IMR-90 (cell line): ENCODE results near the gene AGMO. TPM values are rescaled to one million over a fixed set of nuclear protein-coding genes. Genes with fewer than 3 reads are reported as not detected.

Experiments
- ATAC-seq: fragments of 200-7000 bp; cut with Tn5 transposase; 2 replicates; pipeline ENCODE4 v1.9.1; 2020; ENCODE audit warnings: low read depth, mild to moderate bottlenecking, moderate library complexity
- BruUV-seq: library from RNA; stranded (reverse); fragments of 400-500 nt; replicated peaks from 2 replicates; lab custom pipeline; 2021; lab: Mats Ljungman, UMichigan
- CTCF ChIA-PET: fragments of 300-600 bp; formaldehyde crosslinking; extraction: SDS; loops from one replicate; lab custom pipeline; 2021; ENCODE audit warnings: antibody characterized with exemption; lab: Yijun Ruan, JAX
- POLR2A ChIA-PET: fragments of 300-600 bp; sonication (Branson Sonifier 250); formaldehyde crosslinking; loops from one replicate; lab custom pipeline; 2022; ENCODE audit warnings: antibody characterized with exemption; ENCODE audit not compliant: unreplicated experiment; lab: Charles Lee
- DNase-seq: peaks from one replicate; pipeline ENCODE4 v3.0.0; 2013
- H2AFZ ChIP-seq: replicated peaks from 2 replicates; pipeline ENCODE3; 2013; ENCODE audit warnings: low read length, mild to moderate bottlenecking; ENCODE audit not compliant: poor library complexity
- H2AK5ac ChIP-seq: 2 replicates; pipeline ENCODE4 v1.6.1; 2013; ENCODE audit warnings: low read depth, low read length, inconsistent platforms
- H2AK9ac ChIP-seq: replicated peaks from 2 replicates; pipeline ENCODE3; 2013; ENCODE audit warnings: mild to moderate bottlenecking, low read depth, low read length, moderate library complexity; ENCODE audit not compliant: poor library complexity
- H2BK120ac ChIP-seq: 2 replicates; pipeline ENCODE4 v1.6.1; 2013; ENCODE audit warnings: low read depth, low read length, inconsistent platforms
- H2BK15ac ChIP-seq: 3 replicates; pipeline ENCODE4 v1.6.1; 2013; ENCODE audit warnings: low read depth, low read length, inconsistent platforms
- H2BK20ac ChIP-seq: 2 replicates; pipeline ENCODE4 v1.6.1; 2013; ENCODE audit warnings: low read depth, mild to moderate bottlenecking, inconsistent platforms, low read length, moderate library complexity
- H2BK5ac ChIP-seq: 2 replicates; pipeline ENCODE4 v1.6.1; 2013; ENCODE audit warnings: mild to moderate bottlenecking, low read depth, low read length, inconsistent platforms; ENCODE audit not compliant: poor library complexity, severe bottlenecking
- H3K14ac ChIP-seq: replicated peaks from 2 replicates; pipeline ENCODE4 v1.6.1; 2013; ENCODE audit warnings: low read depth, low read length, inconsistent platforms
- H3K18ac ChIP-seq: 2 replicates; pipeline ENCODE4 v1.6.1; 2013; ENCODE audit warnings: low read depth, low read length, control low read depth
- H3K23ac ChIP-seq: 2 replicates; pipeline ENCODE4 v1.6.1; 2013; ENCODE audit warnings: low read depth, low read length, inconsistent platforms
- H3K27ac ChIP-seq: 2 replicates; pipeline ENCODE4 v1.5.1; 2013; ENCODE audit warnings: mild to moderate bottlenecking, control low read depth, low read length; ENCODE audit not compliant: insufficient read depth
- H3K27me3 ChIP-seq: 2 replicates; pipeline ENCODE4 v1.6.1; 2013; ENCODE audit warnings: low read length; ENCODE audit not compliant: control insufficient read depth, insufficient read depth
- H3K36me3 ChIP-seq: 2 replicates; pipeline ENCODE4 v1.6.1; 2013; ENCODE audit warnings: low read length, mixed read lengths; ENCODE audit not compliant: control insufficient read depth, insufficient read depth
- H3K4ac ChIP-seq: 2 replicates; pipeline ENCODE4 v1.6.1; 2013; ENCODE audit warnings: low read depth, low read length, inconsistent platforms
- H3K4me1 ChIP-seq: 2 replicates; pipeline ENCODE4 v1.6.1; 2013; ENCODE audit warnings: low read length, mixed read lengths; ENCODE audit not compliant: control insufficient read depth, insufficient read depth
- H3K4me2 ChIP-seq: 2 replicates; pipeline ENCODE4 v1.6.1; 2013; ENCODE audit warnings: low read depth, mild to moderate bottlenecking, control low read depth, low read length, moderate library complexity
- H3K4me3 ChIP-seq: 2 replicates; pipeline ENCODE4 v1.5.1; 2013; ENCODE audit warnings: low read depth, mild to moderate bottlenecking, control low read depth, low read length, moderate library complexity; ENCODE audit not compliant: insufficient read depth
- H3K56ac ChIP-seq: 2 replicates; pipeline ENCODE4 v1.6.1; 2013; ENCODE audit warnings: low read length, inconsistent platforms; ENCODE audit not compliant: insufficient read depth; ENCODE audit errors: extremely low read depth
- H3K79me1 ChIP-seq, 2 experiments: 2 replicates each; pipeline ENCODE4 v1.6.1; 2013; ENCODE audit warnings: low read length in 2 of 2, inconsistent platforms in 1 of 2, low read depth in 1 of 2
- H3K9ac ChIP-seq: 2 replicates; pipeline ENCODE4 v1.6.1; 2013; ENCODE audit warnings: low read depth, low read length, control low read depth
- H3K9me1 ChIP-seq: 2 replicates; pipeline ENCODE4 v1.6.1; 2013; ENCODE audit warnings: low read length, inconsistent platforms; ENCODE audit not compliant: insufficient read depth
- H3K9me3 ChIP-seq: 2 replicates; pipeline ENCODE4 v1.6.1; 2013; ENCODE audit warnings: low read length; ENCODE audit not compliant: control insufficient read depth, insufficient read depth
- H4K20me1 ChIP-seq: 2 replicates; pipeline ENCODE4 v1.6.1; 2013; ENCODE audit warnings: low read length, inconsistent platforms; ENCODE audit not compliant: insufficient read depth
- H4K5ac ChIP-seq: 2 replicates; pipeline ENCODE4 v1.6.1; 2013; ENCODE audit warnings: mild to moderate bottlenecking, low read depth, low read length, control low read depth
- H4K8ac ChIP-seq, 2 experiments: 2 replicates each; pipeline ENCODE4 v1.6.1; 2013; ENCODE audit warnings: low read depth in 2 of 2, low read length in 2 of 2, control low read depth in 1 of 2, inconsistent platforms in 1 of 2
- H4K91ac ChIP-seq: 2 replicates; pipeline ENCODE4 v1.6.1; 2013; ENCODE audit warnings: low read depth, low read length, inconsistent platforms; ENCODE audit not compliant: insufficient read depth
- BHLHE40 ChIP-seq: fragments of 150-350 bp; IDR thresholded peaks from 2 replicates; pipeline ENCODE4 v1.6.1; 2016; ENCODE audit warnings: mild to moderate bottlenecking, low read depth, low read length
- CEBPB ChIP-seq: IDR thresholded peaks from 2 replicates; pipeline ENCODE4 v1.6.1; 2012; ENCODE audit warnings: low read depth, low read length, improper control_type of control experiment
- CHD1 ChIP-seq: IDR thresholded peaks from 2 replicates; pipeline ENCODE4 v1.6.1; 2012; ENCODE audit warnings: low read depth, low read length, improper control_type of control experiment
- FOS ChIP-seq: fragments of 150-350 bp; IDR thresholded peaks from 2 replicates; pipeline ENCODE4 v1.6.1; 2016; ENCODE audit warnings: low read depth, low read length
- MAFK ChIP-seq: IDR thresholded peaks from 2 replicates; pipeline ENCODE4 v1.6.1; 2012; ENCODE audit warnings: low read depth, low read length, improper control_type of control experiment
- MAZ ChIP-seq: IDR thresholded peaks from 2 replicates; pipeline ENCODE4 v1.6.1; 2012; ENCODE audit warnings: low read depth, mild to moderate bottlenecking, low read length, improper control_type of control experiment, moderate library complexity, borderline replicate concordance
- MXI1 ChIP-seq: IDR thresholded peaks from 2 replicates; pipeline ENCODE4 v1.6.1; 2012; ENCODE audit warnings: low read depth, mild to moderate bottlenecking, low read length, moderate library complexity, borderline replicate concordance
- NFE2L2 ChIP-seq: fragments of 150-350 bp; IDR thresholded peaks from 2 replicates; pipeline ENCODE4 v1.6.1; 2016; ENCODE audit warnings: low read depth, mild to moderate bottlenecking, low read length
- POLR2A ChIP-seq: IDR thresholded peaks from 2 replicates; pipeline ENCODE4 v1.6.1; 2012; ENCODE audit warnings: mild to moderate bottlenecking, low read depth, low read length
- RAD21 ChIP-seq: IDR thresholded peaks from 2 replicates; pipeline ENCODE4 v1.6.1; 2012; ENCODE audit warnings: low read length, improper control_type of control experiment
- RCOR1 ChIP-seq: IDR thresholded peaks from 2 replicates; pipeline ENCODE4 v1.6.1; 2012; ENCODE audit warnings: mild to moderate bottlenecking, low read length, improper control_type of control experiment; ENCODE audit not compliant: insufficient replicate concordance
- RFX5 ChIP-seq: IDR thresholded peaks from 2 replicates; pipeline ENCODE4 v1.8.0; 2012; ENCODE audit warnings: low read depth, mild to moderate bottlenecking, low read length, moderate library complexity
- SMC3 ChIP-seq: fragments of 150-350 bp; IDR thresholded peaks from 2 replicates; pipeline ENCODE4 v1.6.1; 2016; ENCODE audit warnings: low read depth, mild to moderate bottlenecking, antibody characterized with exemption, low read length, moderate library complexity
- WGBS, 2 experiments: methylation state at CpG; one replicate each; pipeline versions ENCODE4 v1.1.5 to v1.1.7; 2013; ENCODE audit warnings: missing lambda C conversion rate in 2 of 2; ENCODE audit not compliant: insufficient read length in 1 of 2; ENCODE audit errors: extremely low coverage in 2 of 2; 5-methylcytosine and 5-hydroxymethylcytosine counted together
- dilution Hi-C: fragments of 300-500 bp; cut with HindIII; formaldehyde crosslinking; loops from one replicate; pipeline ENCODE4 v1.14.3; 2018; ENCODE audit warnings: low sequenced_read_pairs; ENCODE audit not compliant: unreplicated experiment
- in situ Hi-C: fragments of 300-500 bp; cut with MboI; formaldehyde crosslinking; loops from 3 replicates; pipeline ENCODE4 v1.14.3; 2019; ENCODE audit warnings: low sequenced_read_pairs, inconsistent platforms, mixed read lengths
- intact Hi-C: fragments of 100-400 bp; cut with micrococcal nuclease; formaldehyde crosslinking; loops from 2 replicates; pipeline ENCODE4 v1.10.0; 2022
- polyA plus RNA-seq, 3 experiments: library from polyadenylated mRNA; depleted of rRNA; stranded (reverse); fragments of >200 nt; gene quantifications; 2 replicates each; pipeline ENCODE4 v1.2.3, GENCODE V29; 2012; ENCODE audit warnings: low replicate concordance in 1 of 3
- total RNA-seq: library from RNA; depleted of rRNA; stranded (reverse); fragments of >200 nt; gene quantifications from 2 replicates; pipeline ENCODE4 v1.2.3, GENCODE V29; 2012
- TF ChIP-seq, protein P1 (sequence below): conservative IDR thresholded peaks from 2 replicates; pipeline ENCODE4 v1.5.1; 2012; ENCODE audit warnings: mild to moderate bottlenecking, low read depth, low read length, improper control_type of control experiment
- TF ChIP-seq, protein P2 (sequence below): fragments of 150-350 bp; IDR thresholded peaks from 2 replicates; pipeline ENCODE4 v1.6.1; 2016; ENCODE audit warnings: low read depth, mild to moderate bottlenecking, low read length, moderate library complexity, borderline replicate concordance
- TF ChIP-seq, protein P3 (sequence below): fragments of 150-350 bp; IDR thresholded peaks from 2 replicates; pipeline ENCODE4 v1.6.1; 2017; ENCODE audit warnings: mild to moderate bottlenecking, antibody characterized with exemption, low read length, low read depth

The AGMO gene
- total and polyA plus RNA-seq, 2 of the 4 experiments (the other 2 are of a cell fraction) = not detected

DNA sequence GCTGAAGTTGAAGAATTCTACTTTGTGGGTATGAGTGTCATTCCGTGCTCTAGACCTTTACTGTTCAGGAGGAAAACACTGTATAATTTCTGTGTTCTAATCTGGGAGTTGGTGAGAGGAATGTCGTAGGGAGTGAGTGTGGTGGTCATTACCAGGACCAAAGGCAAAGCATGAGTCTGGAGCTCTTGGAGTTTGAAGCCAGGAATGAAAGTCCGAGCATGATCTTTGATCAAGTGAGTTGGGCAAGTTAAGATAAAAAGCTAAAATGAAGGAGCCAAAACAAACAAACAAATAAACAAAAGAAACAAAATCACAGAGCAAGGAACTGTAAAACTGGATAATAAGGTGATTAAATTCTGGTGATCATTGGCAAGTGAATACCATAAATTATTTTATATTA lies 161.4 kb downstream of the AGMO start:
- no peak overlapping the region for H3K27ac ChIP-seq
- H3K27me3 ChIP-seq = no peaks in the 10 kb centered on the region
- no peak overlapping the region for H4K91ac ChIP-seq
- H2AFZ ChIP-seq = no peak overlapping the region
- dilution Hi-C loops = no loop called here
- H4K20me1 ChIP-seq = no peaks in the 10 kb centered on the region
- no peak for ATAC-seq
- H2BK5ac ChIP-seq = no peak overlapping the region
- no peak overlapping the region for H3K23ac ChIP-seq
- no peak overlapping the region for H2BK20ac ChIP-seq
- H3K4me3 ChIP-seq = no peak overlapping the region
- H3K18ac ChIP-seq = no peak overlapping the region
- H4K5ac ChIP-seq = no peak overlapping the region
- no peak overlapping the region for H3K4ac ChIP-seq
- ChIA-PET CTCF (no interaction called here), POLR2A (no interaction called here)
- no peak overlapping the region for H3K4me2 ChIP-seq
- H2BK15ac ChIP-seq = no peak overlapping the region
- no peak overlapping the region for H3K9ac ChIP-seq
- no peak overlapping the region for H2AK9ac ChIP-seq
- TF ChIP-seq MAFK = no peak
- TF ChIP-seq MAZ = no peak
- no peak for TF ChIP-seq NFE2L2
- no peak for TF ChIP-seq SMC3
- TF ChIP-seq, protein P1, sequence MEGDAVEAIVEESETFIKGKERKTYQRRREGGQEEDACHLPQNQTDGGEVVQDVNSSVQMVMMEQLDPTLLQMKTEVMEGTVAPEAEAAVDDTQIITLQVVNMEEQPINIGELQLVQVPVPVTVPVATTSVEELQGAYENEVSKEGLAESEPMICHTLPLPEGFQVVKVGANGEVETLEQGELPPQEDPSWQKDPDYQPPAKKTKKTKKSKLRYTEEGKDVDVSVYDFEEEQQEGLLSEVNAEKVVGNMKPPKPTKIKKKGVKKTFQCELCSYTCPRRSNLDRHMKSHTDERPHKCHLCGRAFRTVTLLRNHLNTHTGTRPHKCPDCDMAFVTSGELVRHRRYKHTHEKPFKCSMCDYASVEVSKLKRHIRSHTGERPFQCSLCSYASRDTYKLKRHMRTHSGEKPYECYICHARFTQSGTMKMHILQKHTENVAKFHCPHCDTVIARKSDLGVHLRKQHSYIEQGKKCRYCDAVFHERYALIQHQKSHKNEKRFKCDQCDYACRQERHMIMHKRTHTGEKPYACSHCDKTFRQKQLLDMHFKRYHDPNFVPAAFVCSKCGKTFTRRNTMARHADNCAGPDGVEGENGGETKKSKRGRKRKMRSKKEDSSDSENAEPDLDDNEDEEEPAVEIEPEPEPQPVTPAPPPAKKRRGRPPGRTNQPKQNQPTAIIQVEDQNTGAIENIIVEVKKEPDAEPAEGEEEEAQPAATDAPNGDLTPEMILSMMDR = no peak
- no peak for TF ChIP-seq RFX5
- TF ChIP-seq BHLHE40 = no peak
- TF ChIP-seq CHD1 = no peak
- TF ChIP-seq CEBPB = no peak
- TF ChIP-seq, protein P2, sequence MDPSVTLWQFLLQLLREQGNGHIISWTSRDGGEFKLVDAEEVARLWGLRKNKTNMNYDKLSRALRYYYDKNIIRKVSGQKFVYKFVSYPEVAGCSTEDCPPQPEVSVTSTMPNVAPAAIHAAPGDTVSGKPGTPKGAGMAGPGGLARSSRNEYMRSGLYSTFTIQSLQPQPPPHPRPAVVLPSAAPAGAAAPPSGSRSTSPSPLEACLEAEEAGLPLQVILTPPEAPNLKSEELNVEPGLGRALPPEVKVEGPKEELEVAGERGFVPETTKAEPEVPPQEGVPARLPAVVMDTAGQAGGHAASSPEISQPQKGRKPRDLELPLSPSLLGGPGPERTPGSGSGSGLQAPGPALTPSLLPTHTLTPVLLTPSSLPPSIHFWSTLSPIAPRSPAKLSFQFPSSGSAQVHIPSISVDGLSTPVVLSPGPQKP = no peak
- TF ChIP-seq, protein P3, sequence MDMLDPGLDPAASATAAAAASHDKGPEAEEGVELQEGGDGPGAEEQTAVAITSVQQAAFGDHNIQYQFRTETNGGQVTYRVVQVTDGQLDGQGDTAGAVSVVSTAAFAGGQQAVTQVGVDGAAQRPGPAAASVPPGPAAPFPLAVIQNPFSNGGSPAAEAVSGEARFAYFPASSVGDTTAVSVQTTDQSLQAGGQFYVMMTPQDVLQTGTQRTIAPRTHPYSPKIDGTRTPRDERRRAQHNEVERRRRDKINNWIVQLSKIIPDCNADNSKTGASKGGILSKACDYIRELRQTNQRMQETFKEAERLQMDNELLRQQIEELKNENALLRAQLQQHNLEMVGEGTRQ = no peak
- TF ChIP-seq POLR2A = no peak
- TF ChIP-seq MXI1 = no peak
- no peak for TF ChIP-seq RAD21
- TF ChIP-seq FOS = no peak
- no peak for TF ChIP-seq RCOR1
- no peak for DNase-seq
- no peaks in the 10 kb centered on the region for H3K9me1 ChIP-seq
- H2BK120ac ChIP-seq = no peak overlapping the region
- intact Hi-C loops = no loop called here
- no peak overlapping the region for H3K56ac ChIP-seq
- H3K36me3 ChIP-seq = no peaks in the 10 kb centered on the region
- BruUV-seq = no TSS peak
- H3K79me1 ChIP-seq = no peaks in the 10 kb centered on the region
- no peak overlapping the region for H4K8ac ChIP-seq
- no CpG with 5 or more reads among the region's 3 CpGs for WGBS, 2 experiments
- no peak overlapping the region for H2AK5ac ChIP-seq
- H3K9me3 ChIP-seq = peaks cover 1% of the 10 kb centered on the region; the same call in 1 of the 2 replicates
- H3K4me1 ChIP-seq = no peaks in the 10 kb centered on the region
- H3K14ac ChIP-seq = no peak overlapping the region
- in situ Hi-C loops = no loop called here
